Esophagus squamous epithelium (tissue), 4 donors: Measurements from ENCODE around the gene C18orf63.

Source experiments
- CTCF ChIP-seq, 6 experiments: fragments of 450-650 bp in 4 of 6; fragments of 200-600 bp in 2 of 6; sonication (generic) in 2 of 6; IDR thresholded peaks; one replicate each; pipeline ENCODE4 v1.5.1; 2016 to 2019; ENCODE audit warnings: antibody characterized with exemption in 6 of 6, mild to moderate bottlenecking in 4 of 6, moderate library complexity in 4 of 6
- POLR2A ChIP-seq, 4 donors: fragments of 450-650 bp; IDR thresholded peaks; one replicate each; pipeline ENCODE4 v1.6.1; 2017; ENCODE audit warnings: antibody characterized with exemption in 4 of 4, mild to moderate bottlenecking in 4 of 4, moderate library complexity in 3 of 4

GRCh38 chr18:74397572-74397971 is 81.9 kb downstream of the C18orf63 start:
- TF ChIP-seq CTCF (IDR thresholded peaks at IDR 0.05), result no peak
- no peak for TF ChIP-seq POLR2A (IDR thresholded peaks at IDR 0.05)
